HG03064 (cell line): ENCODE results near the gene POTEM.
"Not testable (repeated sequence)": the region's sequence is repeated elsewhere in the genome, so short reads cannot be mapped to it uniquely, and the experiment has no call there.

ENCODE experiments used
- ATAC-seq: cut with Tn5 transposase; IDR thresholded peaks from one replicate; pipeline ENCODE4 v1.9.1; 2021; ENCODE audit warnings: low read depth; ENCODE audit not compliant: unreplicated experiment

POTEM gene

DNA sequence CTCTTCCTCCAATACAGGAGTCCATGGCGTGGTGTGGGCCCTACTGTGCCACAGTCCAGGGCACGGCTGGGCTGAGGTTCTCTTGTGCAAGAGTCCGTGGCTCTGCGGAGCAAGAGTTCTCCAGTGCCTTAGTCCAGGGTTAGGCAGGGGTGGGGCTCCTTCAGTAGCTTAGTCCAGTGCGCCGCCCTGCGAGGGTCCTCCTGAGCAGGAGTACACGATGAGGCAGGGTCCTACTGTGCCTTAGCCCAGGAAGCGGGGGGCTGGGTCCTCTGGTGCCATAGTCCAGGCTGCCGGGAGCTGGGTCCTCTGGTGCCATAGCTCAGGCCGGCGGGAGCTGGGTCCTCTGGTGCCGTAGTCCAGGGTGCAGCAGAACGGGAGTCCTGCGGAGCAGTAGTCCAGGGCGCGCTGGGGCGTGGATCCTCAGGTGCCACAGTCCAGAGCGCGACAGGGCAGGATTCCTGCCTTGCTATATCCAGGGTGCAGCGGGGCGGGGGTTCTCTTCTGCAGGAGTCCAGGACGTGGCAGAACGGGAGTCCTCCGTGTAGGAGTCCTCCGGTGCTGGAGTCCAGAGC is 69.7 kb downstream of the POTEM start:
- not testable (repeated sequence) for ATAC-seq

DNA sequence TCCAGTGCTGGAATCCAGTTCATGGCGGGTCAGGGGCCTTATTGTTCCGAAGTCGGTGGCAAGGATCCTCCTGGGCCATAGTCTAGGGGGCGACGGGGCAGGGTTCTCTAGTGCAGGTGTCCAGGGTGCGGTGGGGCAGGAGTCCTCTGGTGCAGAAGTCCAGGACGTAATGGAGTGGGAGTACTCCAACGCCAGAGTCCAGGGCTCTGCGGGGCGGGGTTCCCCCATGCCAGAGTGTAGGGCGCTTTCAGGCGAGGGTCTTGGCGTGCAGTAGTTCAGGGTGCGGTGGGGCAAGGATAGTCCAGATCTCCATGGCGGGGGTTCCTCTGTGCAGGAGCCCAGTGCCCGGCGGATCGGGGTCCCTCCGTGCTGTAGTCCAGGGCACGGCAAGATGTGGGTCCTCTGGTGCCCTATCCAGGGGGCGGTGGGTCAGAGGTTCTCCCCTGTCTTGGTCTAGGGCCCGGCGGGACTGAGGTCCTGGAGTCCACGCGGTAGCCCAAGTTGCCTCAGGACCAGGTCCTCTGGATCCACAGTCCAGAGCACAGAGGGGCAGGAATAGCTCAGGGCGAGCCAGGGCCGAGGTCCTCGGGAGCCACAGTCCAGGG is 70.9 kb downstream of the POTEM start:
- not testable (repeated sequence) for ATAC-seq

DNA sequence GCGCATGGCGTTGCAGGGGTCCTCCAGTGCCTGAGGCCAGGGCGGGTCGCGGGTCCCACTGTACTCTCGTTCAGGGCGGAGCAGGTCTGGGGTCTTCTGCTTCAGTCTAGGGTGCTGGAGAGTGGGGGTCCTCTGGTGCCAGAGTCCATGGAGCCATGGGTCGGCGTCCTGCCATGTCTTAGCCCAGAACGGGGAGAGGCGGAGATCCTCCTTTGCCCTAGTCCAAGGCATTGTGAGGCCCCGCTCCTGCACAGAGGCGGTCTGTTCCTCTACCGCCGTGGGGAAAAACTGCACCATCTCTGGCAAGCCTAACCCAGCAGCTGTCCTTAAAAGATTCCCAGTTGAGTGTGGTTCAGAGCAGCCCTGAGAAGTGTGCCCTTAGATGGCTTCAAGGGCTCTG is 71.6 kb downstream of the POTEM start:
- ATAC-seq, result not testable (repeated sequence)

DNA sequence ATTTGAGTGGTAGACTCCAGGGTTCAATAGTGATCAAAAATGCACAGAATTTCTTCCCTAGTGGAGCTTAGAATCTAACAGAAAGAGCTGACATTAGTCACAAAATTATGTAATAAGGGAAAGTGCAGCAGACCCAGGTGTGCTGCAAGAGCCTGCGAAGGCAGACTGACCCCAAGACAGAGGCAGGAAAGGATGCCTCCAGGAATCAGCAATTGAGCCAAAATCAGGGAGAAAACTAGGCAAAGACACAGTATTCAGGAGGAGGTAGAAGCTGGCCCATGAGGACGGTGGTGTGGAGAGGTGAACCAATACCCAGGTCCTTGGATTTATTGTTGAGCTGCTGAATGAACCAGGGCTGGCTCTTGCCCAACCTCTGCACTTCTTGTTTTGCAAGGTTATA is 76.2 kb downstream of the POTEM start:
- not testable (repeated sequence) for ATAC-seq
